Activated B cell treated with CpG ODN at 0.5 μM for 24 hours (primary cell): ENCODE measurements around the gene SLC15A1. TPM values are rescaled to one million over a fixed set of nuclear protein-coding genes. Genes with fewer than 3 reads are reported as not detected.

Experiments used
- ATAC-seq: fragments of 200-7000 bp; cut with Tn5 transposase; one replicate; pipeline ENCODE4 v1.10.0; 2021; ENCODE audit warnings: low read depth, mild to moderate bottlenecking, moderate library complexity
- CTCF ChIA-PET: fragments of 350-600 bp; sonication (Branson Sonifier 250); formaldehyde crosslinking; loops from one replicate; lab custom pipeline; 2021; ENCODE audit warnings: antibody characterized with exemption; lab: Charles Lee
- POLR2A ChIA-PET: fragments of 350-600 bp; sonication (Branson Sonifier 250); formaldehyde crosslinking; loops from one replicate; lab custom pipeline; 2021; ENCODE audit warnings: antibody characterized with exemption; lab: Charles Lee
- DNase-seq: peaks from one replicate; pipeline ENCODE4 v3.0.0; 2022
- H3K27ac Mint-ChIP-seq: one replicate; pipeline ENCODE4 v1.8.0; 2020; ENCODE audit warnings: mixed read lengths
- H3K27me3 Mint-ChIP-seq: one replicate; pipeline ENCODE4 v1.8.0; 2021; ENCODE audit warnings: mixed read lengths
- H3K36me3 Mint-ChIP-seq: one replicate; pipeline ENCODE4 v1.8.0; 2021; ENCODE audit warnings: low read depth, mixed read lengths
- H3K4me1 Mint-ChIP-seq: one replicate; pipeline ENCODE4 v1.8.0; 2021; ENCODE audit warnings: mixed read lengths
- H3K4me3 Mint-ChIP-seq: one replicate; pipeline ENCODE4 v1.8.0; 2020; ENCODE audit warnings: mild to moderate bottlenecking, mixed read lengths
- H3K9me3 Mint-ChIP-seq: one replicate; pipeline ENCODE4 v1.8.0; 2020; ENCODE audit warnings: mixed read lengths
- intact Hi-C: fragments of 100-400 bp; cut with micrococcal nuclease; formaldehyde crosslinking; loops from one replicate; pipeline ENCODE4 v1.15.1; 2024
- total RNA-seq: library from RNA; stranded (reverse); gene quantifications from 2 replicates; pipeline ENCODE4 v1.2.3, GENCODE V29; 2022
- TF ChIP-seq, protein P1 (sequence below): fragments of 200-600 bp; IDR thresholded peaks from one replicate; pipeline ENCODE4 v1.8.0; 2022; ENCODE audit warnings: antibody characterized with exemption, mild to moderate bottlenecking

Gene SLC15A1
- total RNA-seq, 1 donor from 2014 or later, result not detected

DNA sequence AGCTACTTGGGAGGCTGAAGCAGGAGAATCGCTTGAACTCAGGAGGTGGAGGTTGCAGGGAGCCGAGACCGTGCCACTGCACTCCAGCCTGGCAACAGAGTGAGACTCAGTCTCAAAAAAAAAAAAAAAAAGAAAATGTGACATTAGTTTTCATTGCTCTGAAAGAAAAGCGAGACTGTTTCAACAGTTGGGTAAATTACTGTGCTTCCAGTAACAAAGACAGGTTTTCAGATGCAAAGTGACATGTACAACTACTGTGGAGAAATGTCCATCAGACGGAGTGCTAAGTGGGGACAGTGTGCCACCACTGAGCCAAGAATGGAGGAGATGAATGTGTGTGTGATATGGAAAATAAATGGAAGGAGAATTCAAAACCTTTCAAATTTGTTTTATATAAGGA is 24.2 kb upstream of the SLC15A1 start:
- POLR2A ChIA-PET, result no interaction called here
- no peak for DNase-seq
- TF ChIP-seq, protein P1, sequence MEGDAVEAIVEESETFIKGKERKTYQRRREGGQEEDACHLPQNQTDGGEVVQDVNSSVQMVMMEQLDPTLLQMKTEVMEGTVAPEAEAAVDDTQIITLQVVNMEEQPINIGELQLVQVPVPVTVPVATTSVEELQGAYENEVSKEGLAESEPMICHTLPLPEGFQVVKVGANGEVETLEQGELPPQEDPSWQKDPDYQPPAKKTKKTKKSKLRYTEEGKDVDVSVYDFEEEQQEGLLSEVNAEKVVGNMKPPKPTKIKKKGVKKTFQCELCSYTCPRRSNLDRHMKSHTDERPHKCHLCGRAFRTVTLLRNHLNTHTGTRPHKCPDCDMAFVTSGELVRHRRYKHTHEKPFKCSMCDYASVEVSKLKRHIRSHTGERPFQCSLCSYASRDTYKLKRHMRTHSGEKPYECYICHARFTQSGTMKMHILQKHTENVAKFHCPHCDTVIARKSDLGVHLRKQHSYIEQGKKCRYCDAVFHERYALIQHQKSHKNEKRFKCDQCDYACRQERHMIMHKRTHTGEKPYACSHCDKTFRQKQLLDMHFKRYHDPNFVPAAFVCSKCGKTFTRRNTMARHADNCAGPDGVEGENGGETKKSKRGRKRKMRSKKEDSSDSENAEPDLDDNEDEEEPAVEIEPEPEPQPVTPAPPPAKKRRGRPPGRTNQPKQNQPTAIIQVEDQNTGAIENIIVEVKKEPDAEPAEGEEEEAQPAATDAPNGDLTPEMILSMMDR, result no peak
- Mint-ChIP-seq H3K4me1 (no peaks in the 10 kb centered on the region), H3K4me3 (no peak overlapping the region), H3K27ac (no peak overlapping the region), H3K9me3 (no peaks in the 10 kb centered on the region), H3K36me3 (no peaks in the 10 kb centered on the region), H3K27me3 (peaks cover 9% of the 10 kb centered on the region)
- ATAC-seq, result no peak
- CTCF ChIA-PET, result no interaction called here
- intact Hi-C loops, result no loop called here

DNA sequence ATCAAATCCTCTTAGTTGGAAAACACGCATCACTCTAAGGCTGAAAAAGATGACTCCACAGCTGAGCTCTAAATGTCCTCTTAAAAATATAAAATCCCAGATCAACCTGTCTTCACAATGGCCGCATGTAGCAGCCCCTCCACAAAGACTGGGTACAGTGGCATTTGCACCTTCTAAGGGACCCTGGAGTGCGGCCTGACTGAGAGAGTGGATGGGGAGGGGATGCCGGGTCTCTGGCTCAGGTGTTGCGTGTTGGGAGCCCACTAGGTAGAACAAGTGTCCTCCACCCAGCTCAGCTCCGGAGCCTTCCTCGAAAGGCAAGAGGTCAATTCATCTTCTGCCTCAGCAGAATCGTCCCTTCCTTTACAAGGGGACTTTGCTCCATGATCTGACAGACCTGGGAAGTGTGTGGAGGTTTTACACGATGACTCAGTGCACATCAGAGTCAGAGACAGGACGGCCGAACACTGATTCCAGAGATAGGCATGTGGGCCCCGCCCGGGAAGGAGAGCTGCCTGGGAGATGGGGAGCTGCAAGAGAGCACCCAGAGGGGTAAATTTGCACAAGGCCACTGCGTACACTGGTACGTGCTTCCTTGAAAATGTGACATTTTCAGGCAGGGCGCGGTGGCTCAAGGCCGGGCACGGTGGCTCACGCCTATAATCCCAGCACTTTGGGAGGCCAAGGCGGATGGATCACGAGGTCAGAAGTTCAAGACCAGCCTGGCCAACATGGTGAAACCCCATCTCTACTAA is 23.5 kb upstream of the SLC15A1 start:
- TF ChIP-seq, protein P1, result no peak
- H3K27ac Mint-ChIP-seq, result no peak overlapping the region
- intact Hi-C loops, result no loop called here
- peaks cover 9% of the 10 kb centered on the region for H3K27me3 Mint-ChIP-seq
- ChIA-PET CTCF (interaction anchor here (0.8 kb wide), 1 partner anchor 64 kb away, joined by 3 read pairs; no protein-coding TSS in a partner anchor), POLR2A (no interaction called here)
- H3K4me3 Mint-ChIP-seq, result no peak overlapping the region
- no peaks in the 10 kb centered on the region for H3K4me1 Mint-ChIP-seq
- ATAC-seq (no peak), DNase-seq (no peak)
- no peaks in the 10 kb centered on the region for H3K9me3 Mint-ChIP-seq
- no peaks in the 10 kb centered on the region for H3K36me3 Mint-ChIP-seq

DNA sequence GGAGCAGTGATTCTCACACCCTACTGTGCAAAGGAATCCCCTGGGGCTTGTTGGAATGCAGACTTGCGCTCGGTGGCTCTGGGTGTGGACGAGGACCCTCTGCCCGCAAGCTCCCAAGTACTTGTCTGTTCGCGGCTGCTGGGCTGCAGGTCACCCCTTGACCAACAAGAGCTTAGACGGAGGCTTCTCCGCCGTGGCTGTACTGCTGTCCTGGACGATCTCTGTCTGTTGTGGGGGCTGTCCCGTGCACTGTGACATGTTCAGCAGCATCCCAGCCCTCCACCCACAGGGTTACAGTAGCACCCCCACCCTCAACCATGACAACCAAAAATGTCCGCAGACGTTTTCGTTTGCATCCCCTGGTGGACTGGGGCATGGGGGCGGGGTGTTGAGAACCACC is 22.9 kb upstream of the SLC15A1 start:
- H3K27ac Mint-ChIP-seq, result no peak overlapping the region
- H3K4me1 Mint-ChIP-seq, result no peaks in the 10 kb centered on the region
- H3K36me3 Mint-ChIP-seq, result no peaks in the 10 kb centered on the region
- no peak overlapping the region for H3K4me3 Mint-ChIP-seq
- ATAC-seq, result no peak
- ChIA-PET POLR2A (no interaction called here), CTCF (interaction anchor here (0.8 kb wide), 1 partner anchor 65 kb away, joined by 3 read pairs; no protein-coding TSS in a partner anchor)
- TF ChIP-seq, protein P1, result no peak
- DNase-seq, result no peak
- peaks cover 9% of the 10 kb centered on the region for H3K27me3 Mint-ChIP-seq
- H3K9me3 Mint-ChIP-seq, result no peaks in the 10 kb centered on the region
- intact Hi-C loops, result no loop called here

DNA sequence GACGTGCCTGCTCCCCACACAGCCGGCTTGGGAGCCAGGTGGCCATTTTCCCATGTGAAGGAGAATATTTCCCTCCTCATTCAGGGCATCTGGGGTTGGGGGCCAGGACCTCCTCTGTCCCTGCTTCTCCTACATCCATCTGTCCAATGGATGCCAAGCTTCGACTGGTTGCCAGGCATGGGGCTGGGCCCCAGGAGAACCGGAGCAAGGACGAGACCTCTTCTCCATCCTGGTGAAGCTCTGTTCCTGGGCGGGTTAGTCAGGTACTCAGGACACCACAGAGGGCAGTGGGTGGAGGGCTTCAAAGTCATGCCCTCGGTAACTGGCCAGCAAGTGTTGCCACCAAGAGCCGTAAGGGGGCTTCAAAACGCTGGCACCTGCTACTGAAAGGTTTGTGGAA is 22.3 kb upstream of the SLC15A1 start:
- POLR2A ChIA-PET, result no interaction called here
- no peak for ATAC-seq

DNA sequence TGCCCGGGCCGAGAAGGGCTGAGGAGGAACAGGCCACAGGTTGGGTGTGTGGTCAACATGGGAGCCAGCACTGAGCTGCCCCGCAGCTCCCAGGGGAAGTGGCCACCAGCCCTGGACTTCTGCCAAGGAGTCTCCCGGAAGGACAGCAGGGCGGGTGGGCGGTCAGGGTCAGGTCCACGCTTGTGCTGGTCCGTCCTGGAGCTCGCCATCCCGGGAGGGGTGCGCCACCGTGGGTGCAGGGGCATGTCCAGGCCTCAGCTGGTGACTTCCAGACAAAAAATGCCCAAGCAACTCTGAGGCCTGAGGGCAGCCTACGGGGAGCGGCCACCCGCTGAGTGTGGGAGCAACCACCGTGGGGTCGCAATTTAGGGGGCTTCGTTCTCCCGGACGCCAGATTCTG is 21.4 kb upstream of the SLC15A1 start:
- no peak for DNase-seq
- H3K27me3 Mint-ChIP-seq, result peaks cover 13% of the 10 kb centered on the region
- ATAC-seq, result no peak
- CTCF ChIA-PET, result no interaction called here
- POLR2A ChIA-PET, result no interaction called here
- no peaks in the 10 kb centered on the region for H3K9me3 Mint-ChIP-seq
- no peak overlapping the region for H3K4me3 Mint-ChIP-seq
- no peak overlapping the region for H3K27ac Mint-ChIP-seq
- TF ChIP-seq, protein P1, result no peak
- intact Hi-C loops, result no loop called here
- no peaks in the 10 kb centered on the region for H3K36me3 Mint-ChIP-seq
- H3K4me1 Mint-ChIP-seq, result no peaks in the 10 kb centered on the region

More for the DNA sequence above, 22.3 kb upstream of the SLC15A1 start:
- Mint-ChIP-seq H3K27ac (no peak overlapping the region), H3K36me3 (no peaks in the 10 kb centered on the region), H3K27me3 (peaks cover 9% of the 10 kb centered on the region), H3K4me1 (no peaks in the 10 kb centered on the region), H3K9me3 (no peaks in the 10 kb centered on the region), H3K4me3 (no peak overlapping the region)
- intact Hi-C loops, result no loop called here
- no peak for DNase-seq
- TF ChIP-seq, protein P1, result no peak
- CTCF ChIA-PET, result no interaction called here
